Fibroblast of skin of left biceps (primary cell): ENCODE results near the gene GAST.
A peak's percentile ranks its signal among the peaks of the same experiment; 100 is the strongest.
"Not testable (repeated sequence)": the region's sequence is repeated elsewhere in the genome, so short reads cannot be mapped to it uniquely, and the experiment has no call there.

Experiments used
- DNase-seq, 2 experiments: peaks; one replicate each; pipeline ENCODE4 v3.0.0-alpha.2; 2013; ENCODE audit warnings: low read depth in 2 of 2

GAST gene, protein sequence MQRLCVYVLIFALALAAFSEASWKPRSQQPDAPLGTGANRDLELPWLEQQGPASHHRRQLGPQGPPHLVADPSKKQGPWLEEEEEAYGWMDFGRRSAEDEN

GRCh38 chr17:41711669-41712400 is at the start of gene GAST:
Gene GAST (plus strand): TSS chr17:41712331. CDS start chr17:41715437, 3,106 bp downstream.
- DNase-seq = no peak

GRCh38 chr17:41663451-41664171 is 48.5 kb upstream of the GAST start:
- no peak for DNase-seq

- DNase-seq = no peak
These were observed 48.0 kb upstream of the GAST start for GRCh38 chr17:41664172-41664457.

- no peak for DNase-seq
These were observed 47.3 kb upstream of the GAST start for GRCh38 chr17:41664587-41665565.

DNA sequence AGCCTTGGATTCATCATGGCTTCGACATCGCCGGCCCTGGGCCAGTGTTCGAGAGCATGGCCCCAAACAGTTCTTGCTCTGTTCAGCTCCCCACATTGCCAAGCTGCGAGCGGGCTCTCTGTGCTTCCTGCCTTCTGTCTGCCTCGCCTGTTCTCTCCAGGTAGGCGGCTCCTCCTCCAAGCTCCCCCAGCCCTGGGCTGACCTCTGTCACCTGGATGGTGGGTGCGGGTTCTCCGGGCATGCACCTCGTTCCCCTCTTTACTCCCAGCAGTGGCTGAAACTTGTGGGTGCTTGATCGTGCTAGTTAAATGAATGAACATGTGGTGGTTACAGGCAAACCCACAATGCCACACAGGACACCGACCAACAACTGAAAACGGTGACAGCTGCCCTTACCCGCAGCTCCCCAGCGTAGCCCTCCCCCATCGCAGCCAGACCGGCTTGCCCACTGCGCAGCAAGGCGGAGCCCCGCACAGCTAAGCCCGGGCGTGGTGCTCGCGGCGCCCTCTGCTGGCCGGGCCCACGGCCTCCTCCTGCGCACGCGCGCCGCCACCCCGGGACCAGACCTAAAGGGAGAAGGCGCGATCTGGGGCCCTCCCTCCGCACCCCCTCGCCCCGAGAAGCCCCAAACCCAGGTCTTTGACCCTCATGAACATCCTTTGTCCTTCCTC is 46.4 kb upstream of the GAST start:
- peak in 1 of 2 experiments; percentile 42 for DNase-seq

DNA sequence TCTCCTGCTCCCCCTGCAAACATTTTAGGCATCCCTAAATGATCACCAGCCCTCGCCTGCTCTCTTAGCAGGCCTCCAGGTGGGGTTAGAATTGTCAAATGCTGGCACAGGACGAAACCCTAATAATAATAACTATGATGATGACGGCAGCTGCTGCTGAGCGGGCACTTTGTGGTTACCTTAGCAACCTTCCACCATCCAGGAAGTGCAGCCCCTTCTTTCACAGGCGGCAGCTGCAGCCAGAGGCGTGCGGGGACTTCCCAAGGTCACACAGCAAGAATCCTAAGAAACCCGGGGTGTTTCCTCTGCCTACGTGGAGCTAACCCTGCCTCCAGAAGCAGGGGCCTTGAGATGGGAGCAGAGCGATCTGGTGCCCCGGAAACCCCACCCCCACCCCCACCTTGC is 45.9 kb upstream of the GAST start:
- DNase-seq = no peak

DNA sequence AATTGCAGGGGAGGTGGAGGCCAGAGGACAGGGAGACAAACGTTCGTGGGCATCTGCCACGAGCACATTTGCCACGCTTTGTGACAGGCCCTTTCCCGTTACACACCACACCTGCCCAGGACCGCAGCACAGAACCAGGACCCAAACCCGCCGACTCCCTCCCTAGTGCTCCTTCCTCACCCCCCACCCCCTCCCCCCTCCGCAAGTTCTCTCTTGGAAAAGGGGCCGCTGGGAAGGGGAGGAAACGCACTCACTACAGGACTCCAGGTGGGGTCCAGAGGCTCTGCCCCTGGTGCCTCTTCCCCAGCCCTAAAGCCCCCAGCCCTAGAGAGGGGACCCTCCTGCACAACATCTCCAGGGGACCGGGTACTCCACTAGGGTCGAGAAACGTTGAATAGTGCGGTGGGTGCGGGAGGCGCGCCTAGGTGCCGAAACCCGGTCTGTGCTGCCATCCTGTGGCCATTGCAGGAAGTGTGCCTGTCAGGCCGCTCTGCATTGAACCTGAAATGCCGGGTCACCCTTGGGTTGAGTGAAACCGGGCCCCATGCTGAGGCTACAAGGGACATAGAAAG is 45.3 kb upstream of the GAST start:
- DNase-seq = no peak

DNA sequence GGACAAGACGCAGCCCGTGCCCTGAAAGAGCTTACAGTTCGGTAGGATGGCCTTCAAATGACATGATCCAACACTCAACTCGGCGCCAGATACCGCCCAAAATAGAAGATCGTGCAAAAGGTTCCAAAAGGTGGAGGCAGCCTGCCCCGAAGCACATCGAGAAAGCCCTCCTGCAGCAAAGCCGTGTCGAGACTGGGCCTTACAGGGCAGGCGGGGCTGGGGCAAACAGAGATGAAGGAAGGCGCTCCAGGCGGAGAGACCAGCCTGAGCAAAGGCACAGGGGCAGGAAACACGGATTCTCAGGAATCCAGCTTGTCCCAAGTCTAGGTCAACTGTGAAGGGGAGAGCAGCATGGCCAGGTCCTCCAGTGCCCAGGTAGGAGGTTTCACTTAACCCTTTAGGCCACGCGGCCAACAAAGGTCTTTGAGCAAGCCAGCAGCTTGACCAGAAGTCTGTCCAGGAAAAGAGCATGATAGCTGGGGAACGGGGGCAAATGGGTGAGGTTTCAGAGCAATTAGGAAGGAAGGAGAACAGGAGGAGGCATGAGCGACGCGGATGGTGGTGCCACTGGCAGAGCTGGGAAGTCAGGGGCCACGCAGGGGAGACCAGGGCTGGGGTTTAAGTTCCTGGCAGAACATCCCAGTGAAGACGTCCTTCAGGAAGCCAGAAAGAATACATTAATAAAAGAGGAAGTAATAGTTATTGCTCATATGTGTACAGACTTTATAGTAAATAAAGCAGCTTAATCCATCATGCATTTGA is 44.7 kb upstream of the GAST start:
- DNase-seq = no peak

DNA sequence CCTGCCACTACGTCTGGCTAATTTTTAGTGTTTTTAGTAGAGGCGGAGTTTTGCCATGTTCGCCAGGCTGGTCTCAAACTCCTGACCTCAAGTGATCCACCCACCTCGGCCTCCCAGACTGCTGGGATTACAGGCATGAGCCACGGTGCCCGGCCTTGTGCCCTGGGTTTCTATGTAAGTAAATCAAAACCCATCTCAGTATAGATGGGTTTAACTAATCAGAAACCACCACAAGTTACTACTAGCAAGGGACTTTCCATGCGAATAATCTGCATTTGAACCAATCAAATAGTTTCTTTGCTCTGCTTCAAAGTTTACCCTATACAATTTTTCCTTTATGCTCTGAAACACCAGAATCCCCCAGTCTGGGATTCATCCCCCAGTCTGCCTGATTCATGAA is 40.0 kb upstream of the GAST start:
- DNase-seq = no peak

- not testable (repeated sequence) for DNase-seq
These were observed 36.7 kb upstream of the GAST start for GRCh38 chr17:41675157-41676057.

DNA sequence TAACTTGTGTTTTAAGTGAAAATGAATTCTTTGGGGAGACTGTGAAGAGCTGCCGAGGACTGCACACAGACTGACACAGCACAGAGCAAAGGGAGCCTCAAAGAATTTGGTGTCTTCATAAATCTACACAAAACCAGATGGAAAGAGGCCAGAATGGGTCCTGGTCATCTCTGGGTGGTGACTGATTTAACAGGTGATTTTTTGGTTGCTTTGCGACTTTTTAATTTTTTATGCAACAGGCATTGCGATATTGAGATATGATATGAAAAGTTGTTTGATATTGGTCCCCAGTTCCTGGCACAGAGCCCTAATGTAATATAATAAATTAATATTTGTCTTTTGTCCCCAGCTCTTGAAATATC is 36.1 kb upstream of the GAST start:
- DNase-seq = no peak

DNA sequence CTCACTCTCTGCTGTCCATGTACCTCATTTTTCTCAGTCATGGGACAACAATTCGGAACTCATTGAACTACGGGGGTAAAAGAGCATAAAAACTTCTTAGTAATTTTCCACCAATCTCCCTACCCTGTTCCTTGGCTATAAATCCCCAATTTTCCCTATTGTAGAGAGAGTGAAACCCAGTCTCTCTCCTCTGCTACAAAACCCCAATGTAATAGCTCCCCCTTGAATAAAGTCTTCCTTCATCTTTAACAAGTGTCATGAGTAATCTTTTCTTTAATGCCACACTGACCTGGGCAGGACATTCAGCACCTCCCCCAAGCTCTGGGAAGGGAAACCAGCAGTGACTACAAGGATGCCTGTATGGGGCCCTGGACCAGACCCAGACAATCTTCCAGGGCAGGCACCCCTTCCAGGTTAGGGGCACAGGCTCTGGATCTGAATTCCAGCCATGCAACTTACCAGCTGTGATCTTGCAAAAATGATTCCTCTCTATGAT is 33.7 kb upstream of the GAST start:
- DNase-seq = no peak

GRCh38 chr17:41678907-41679739 is 33.0 kb upstream of the GAST start:
- DNase-seq = no peak

DNA sequence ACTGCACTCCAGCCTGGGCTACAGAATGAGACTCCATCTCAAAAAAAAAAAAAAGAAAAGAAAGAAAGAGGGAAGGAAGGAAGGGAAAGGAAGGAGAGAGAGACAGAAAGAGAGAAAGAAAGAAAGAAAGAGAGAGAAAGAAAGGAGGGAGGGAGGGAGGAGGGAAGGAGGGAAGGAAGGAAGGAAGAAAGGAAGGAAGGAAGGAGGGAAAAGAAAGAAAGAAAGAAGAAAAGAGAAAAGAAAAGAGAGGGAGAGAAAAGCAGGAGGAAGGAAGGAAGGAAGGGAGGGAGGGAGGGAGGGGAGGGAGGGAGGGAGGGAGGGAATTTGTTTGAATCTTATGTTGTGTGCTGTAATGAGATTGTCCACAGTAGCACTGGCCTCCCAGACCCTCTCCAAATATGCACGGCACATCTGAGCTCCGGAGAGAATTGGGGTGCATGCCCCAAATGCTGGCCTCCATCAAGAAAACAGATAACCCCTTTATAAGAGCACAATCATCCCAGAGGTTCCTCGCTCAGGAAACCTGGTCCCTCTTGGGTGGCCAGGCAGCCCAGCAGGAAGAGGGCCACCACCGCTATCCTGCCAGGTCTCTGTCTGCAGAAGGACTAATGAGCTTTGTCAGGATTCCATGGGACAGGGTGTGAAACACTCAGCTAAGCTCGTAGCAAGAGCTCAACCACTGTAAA is 32.2 kb upstream of the GAST start:
- DNase-seq = no peak

DNA sequence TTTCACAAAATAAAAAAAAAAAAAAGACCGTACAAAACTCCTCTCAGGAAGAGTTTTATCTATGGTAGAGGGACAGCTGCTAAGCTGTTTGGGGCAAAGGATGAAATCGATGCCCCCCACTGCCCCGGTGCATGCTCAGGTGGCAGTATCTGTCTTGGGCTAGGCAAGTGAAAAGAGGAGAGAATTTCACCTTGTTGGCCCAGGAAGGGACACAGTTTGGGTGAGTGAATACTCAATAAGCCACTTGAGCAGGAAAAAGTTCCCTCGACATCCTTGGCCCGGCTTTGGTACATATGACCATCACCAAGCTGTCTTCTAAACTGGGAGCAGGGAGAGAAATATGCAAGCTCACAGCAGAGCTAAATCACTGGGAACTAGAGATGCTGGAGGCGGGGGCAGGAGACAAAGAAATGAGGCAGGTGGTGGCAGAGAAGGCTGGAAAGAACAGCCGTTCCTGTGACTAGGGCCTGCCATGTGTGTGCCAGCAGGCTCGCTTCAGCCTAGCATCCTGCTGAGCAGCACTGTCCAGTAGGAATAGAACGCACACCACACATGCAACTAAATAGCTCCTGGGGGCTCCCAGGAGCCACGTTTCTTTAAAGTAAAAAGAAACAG is 31.6 kb upstream of the GAST start:
- no peak for DNase-seq

- no peak for DNase-seq
These were observed 30.4 kb upstream of the GAST start for GRCh38 chr17:41681776-41682175.

DNA sequence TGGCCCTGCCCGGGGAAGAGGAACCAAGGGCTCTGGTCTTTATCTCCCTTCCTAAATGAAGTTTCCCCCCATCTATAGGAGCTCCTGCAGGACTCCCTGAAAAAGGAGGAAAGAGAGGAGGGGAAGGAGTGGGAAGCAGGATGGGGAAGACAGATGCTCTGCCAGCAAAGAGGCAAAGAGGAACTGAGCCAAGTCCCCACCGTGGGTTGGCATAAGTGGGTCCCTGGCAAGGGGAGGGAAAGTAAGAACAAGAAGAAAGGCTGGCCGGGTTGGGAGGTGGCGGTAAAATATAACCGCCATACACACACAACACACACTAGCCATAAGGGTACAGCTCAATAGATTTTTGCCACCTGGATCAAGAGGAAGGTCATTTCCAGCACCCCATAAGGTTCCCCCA is 29.5 kb upstream of the GAST start:
- no peak for DNase-seq
